Neuron (in vitro differentiated cells): ENCODE data around the gene CDC5L.

ENCODE experiments used
- H2AFZ ChIP-seq: one replicate; pipeline ENCODE4 v1.6.1; 2013; ENCODE audit warnings: low read depth, mild to moderate bottlenecking, inconsistent platforms, low read length, moderate library complexity
- H3K27me3 ChIP-seq: one replicate; pipeline ENCODE4 v1.6.1; 2013; ENCODE audit warnings: low read length; ENCODE audit not compliant: insufficient read depth
- H3K36me3 ChIP-seq: one replicate; pipeline ENCODE4 v1.6.1; 2013; ENCODE audit warnings: low read length; ENCODE audit not compliant: insufficient read depth
- H3K4me1 ChIP-seq: one replicate; pipeline ENCODE4 v1.6.1; 2013; ENCODE audit warnings: low read length; ENCODE audit not compliant: insufficient read depth
- H3K4me3 ChIP-seq: 2 replicates; pipeline ENCODE4 v1.5.1; 2013; ENCODE audit warnings: mild to moderate bottlenecking, low read length, moderate library complexity
- H3K9me3 ChIP-seq: one replicate; pipeline ENCODE4 v1.6.1; 2013; ENCODE audit warnings: low read length

CDC5L gene

GRCh38 chr6:44353336-44353735 lies 34.2 kb upstream of the CDC5L start:
- peaks cover 5% of the 10 kb centered on the region for H3K27me3 ChIP-seq

GRCh38 chr6:44355640-44356039 lies 31.9 kb upstream of the CDC5L start:
- Histone ChIP-seq H2AFZ (no peak overlapping the region), H3K4me3 (no peak overlapping the region), H3K9me3 (no peaks in the 10 kb centered on the region), H3K27me3 (peaks cover 5% of the 10 kb centered on the region), H3K4me1 (no peaks in the 10 kb centered on the region), H3K36me3 (no peaks in the 10 kb centered on the region)

More at GRCh38 chr6:44353336-44353735, 34.2 kb upstream of the CDC5L start:
- H3K4me3 ChIP-seq: no peak overlapping the region
- no peaks in the 10 kb centered on the region for H3K4me1 ChIP-seq
- H3K36me3 ChIP-seq: no peaks in the 10 kb centered on the region
- H2AFZ ChIP-seq: no peak overlapping the region
- H3K9me3 ChIP-seq: no peaks in the 10 kb centered on the region

GRCh38 chr6:44356487-44356886 lies 31.0 kb upstream of the CDC5L start:
- Histone ChIP-seq H3K9me3 (no peaks in the 10 kb centered on the region), H3K4me3 (no peak overlapping the region), H2AFZ (no peak overlapping the region), H3K27me3 (peaks cover 5% of the 10 kb centered on the region), H3K36me3 (no peaks in the 10 kb centered on the region), H3K4me1 (no peaks in the 10 kb centered on the region)

GRCh38 chr6:44359973-44360372 lies 27.5 kb upstream of the CDC5L start:
- peaks cover 5% of the 10 kb centered on the region for H3K27me3 ChIP-seq
- H3K4me3 ChIP-seq: no peak overlapping the region
- no peaks in the 10 kb centered on the region for H3K9me3 ChIP-seq
- H3K36me3 ChIP-seq: no peaks in the 10 kb centered on the region
- no peaks in the 10 kb centered on the region for H3K4me1 ChIP-seq
- no peak overlapping the region for H2AFZ ChIP-seq

- Histone ChIP-seq H3K36me3 (no peaks in the 10 kb centered on the region), H2AFZ (no peak overlapping the region), H3K4me1 (no peaks in the 10 kb centered on the region), H3K9me3 (no peaks in the 10 kb centered on the region), H3K4me3 (no peak overlapping the region), H3K27me3 (no peaks in the 10 kb centered on the region)
Measured at GRCh38 chr6:44361947-44362346, 25.6 kb upstream of the CDC5L start.

- Histone ChIP-seq H3K9me3 (no peaks in the 10 kb centered on the region), H3K4me1 (no peaks in the 10 kb centered on the region), H3K27me3 (no peaks in the 10 kb centered on the region), H3K36me3 (no peaks in the 10 kb centered on the region), H3K4me3 (no peak overlapping the region), H2AFZ (no peak overlapping the region)
Measured at GRCh38 chr6:44363377-44363926, 24.1 kb upstream of the CDC5L start.

- Histone ChIP-seq H3K4me1 (no peaks in the 10 kb centered on the region), H3K4me3 (no peak overlapping the region), H2AFZ (no peak overlapping the region), H3K36me3 (no peaks in the 10 kb centered on the region), H3K9me3 (no peaks in the 10 kb centered on the region), H3K27me3 (no peaks in the 10 kb centered on the region)
Measured at GRCh38 chr6:44366781-44367180, 20.7 kb upstream of the CDC5L start.

GRCh38 chr6:44367681-44368080 lies 19.8 kb upstream of the CDC5L start:
- H3K4me3 ChIP-seq: no peak overlapping the region
- H2AFZ ChIP-seq: no peak overlapping the region
- no peaks in the 10 kb centered on the region for H3K27me3 ChIP-seq
- no peaks in the 10 kb centered on the region for H3K9me3 ChIP-seq
- no peaks in the 10 kb centered on the region for H3K36me3 ChIP-seq
- no peaks in the 10 kb centered on the region for H3K4me1 ChIP-seq

- no peaks in the 10 kb centered on the region for H3K9me3 ChIP-seq
- H3K4me3 ChIP-seq: no peak overlapping the region
- H3K36me3 ChIP-seq: no peaks in the 10 kb centered on the region
- H3K27me3 ChIP-seq: no peaks in the 10 kb centered on the region
- no peaks in the 10 kb centered on the region for H3K4me1 ChIP-seq
- no peak overlapping the region for H2AFZ ChIP-seq
Measured at GRCh38 chr6:44373051-44373450, 14.5 kb upstream of the CDC5L start.

GRCh38 chr6:44373787-44374186 lies 13.7 kb upstream of the CDC5L start:
- Histone ChIP-seq H3K9me3 (no peaks in the 10 kb centered on the region), H3K36me3 (no peaks in the 10 kb centered on the region), H2AFZ (no peak overlapping the region), H3K4me3 (no peak overlapping the region), H3K4me1 (no peaks in the 10 kb centered on the region), H3K27me3 (no peaks in the 10 kb centered on the region)

GRCh38 chr6:44375071-44375470 lies 12.4 kb upstream of the CDC5L start:
- no peak overlapping the region for H3K4me3 ChIP-seq
- no peaks in the 10 kb centered on the region for H3K27me3 ChIP-seq
- no peaks in the 10 kb centered on the region for H3K9me3 ChIP-seq
- H2AFZ ChIP-seq: no peak overlapping the region
- no peaks in the 10 kb centered on the region for H3K4me1 ChIP-seq
- no peaks in the 10 kb centered on the region for H3K36me3 ChIP-seq

- no peaks in the 10 kb centered on the region for H3K27me3 ChIP-seq
- no peaks in the 10 kb centered on the region for H3K4me1 ChIP-seq
- H2AFZ ChIP-seq: no peak overlapping the region
- H3K4me3 ChIP-seq: no peak overlapping the region
- H3K36me3 ChIP-seq: no peaks in the 10 kb centered on the region
- H3K9me3 ChIP-seq: no peaks in the 10 kb centered on the region
Measured at GRCh38 chr6:44377484-44377883, 10.0 kb upstream of the CDC5L start.

- Histone ChIP-seq H3K27me3 (no peaks in the 10 kb centered on the region), H2AFZ (no peak overlapping the region), H3K4me1 (no peaks in the 10 kb centered on the region), H3K36me3 (no peaks in the 10 kb centered on the region), H3K9me3 (no peaks in the 10 kb centered on the region), H3K4me3 (no peak overlapping the region)
Measured at GRCh38 chr6:44377971-44378370, 9.5 kb upstream of the CDC5L start.

GRCh38 chr6:44381739-44382138 lies 5.8 kb upstream of the CDC5L start:
- Histone ChIP-seq H3K9me3 (no peaks in the 10 kb centered on the region), H3K4me3 (no peak overlapping the region), H3K4me1 (peaks cover 5% of the 10 kb centered on the region), H3K36me3 (no peaks in the 10 kb centered on the region), H3K27me3 (no peaks in the 10 kb centered on the region), H2AFZ (no peak overlapping the region)
